Lower lobe of right lung (tissue), 2 donors: ENCODE data around the gene TTC4. TPM values are rescaled to one million over a fixed set of nuclear protein-coding genes. Genes with fewer than 3 reads are reported as not detected.

ENCODE experiments used
- ATAC-seq, 2 donors: fragments of 200-7000 bp; cut with Tn5 transposase; one replicate each; pipeline ENCODE4 v1.9.1; 2020 to 2022; ENCODE audit warnings: mild to moderate bottlenecking in 2 of 2, moderate library complexity in 2 of 2
- DNase-seq: peaks from one replicate; pipeline ENCODE4 v3.0.0-alpha.2; 2020
- H3K27ac ChIP-seq: fragments of 200-600 bp; one replicate; pipeline ENCODE4 v1.8.0; 2022
- H3K27me3 ChIP-seq: fragments of 200-600 bp; one replicate; pipeline ENCODE4 v1.8.0; 2022; ENCODE audit warnings: low read depth
- H3K36me3 ChIP-seq: fragments of 200-600 bp; one replicate; pipeline ENCODE4 v1.8.0; 2022; ENCODE audit warnings: mild to moderate bottlenecking
- H3K4me1 ChIP-seq: fragments of 200-600 bp; one replicate; pipeline ENCODE4 v1.8.0; 2022
- H3K4me3 ChIP-seq: fragments of 200-600 bp; one replicate; pipeline ENCODE4 v1.8.0; 2022; ENCODE audit warnings: mild to moderate bottlenecking
- H3K9me3 ChIP-seq: fragments of 200-600 bp; one replicate; pipeline ENCODE4 v1.8.0; 2022
- CTCF ChIP-seq: fragments of 200-600 bp; IDR thresholded peaks from one replicate; pipeline ENCODE4 v1.8.0; 2022; ENCODE audit warnings: antibody characterized with exemption, mild to moderate bottlenecking
- intact Hi-C: fragments of 100-400 bp; cut with DNase I; formaldehyde crosslinking; loops from one replicate; pipeline ENCODE4 v1.11.0; 2022
- total RNA-seq: library from RNA; stranded (reverse); fragmentation: NEBNext Ultra II Directional; extraction: Animal tissue kit (Norgen Biotek cat#: 25700); gene quantifications from one replicate; pipeline ENCODE4 v1.2.1, GENCODE V29; 2021
- donor health status: DM: no; HTN: yes; CAD: no; lungs with severe emphysema.

TTC4 gene
- total RNA-seq, 1 donor from 2014 or later, result 13.5 TPM

- intact Hi-C loops, result no loop called here
- TF ChIP-seq CTCF, result no peak
- peaks cover 92% of the 10 kb centered on the region for H3K36me3 ChIP-seq
Observed at GRCh38 chr1:54723985-54724384, 8.3 kb downstream of the TTC4 start.

GRCh38 chr1:54724771-54725170, 9.1 kb downstream of the TTC4 start:
- peaks cover 96% of the 10 kb centered on the region for H3K36me3 ChIP-seq
- intact Hi-C loops, result no loop called here
- H3K4me1 ChIP-seq, result no peaks in the 10 kb centered on the region
- no peaks in the 10 kb centered on the region for H3K27me3 ChIP-seq
- no peak for TF ChIP-seq CTCF
- no peak for DNase-seq
- no peak for ATAC-seq
- no peak overlapping the region for H3K4me3 ChIP-seq
- H3K9me3 ChIP-seq, result no peaks in the 10 kb centered on the region
- H3K27ac ChIP-seq, result no peak overlapping the region

More at GRCh38 chr1:54723985-54724384, 8.3 kb downstream of the TTC4 start:
- H3K4me1 ChIP-seq, result no peaks in the 10 kb centered on the region
- no peak overlapping the region for H3K4me3 ChIP-seq
- ATAC-seq (no peak), DNase-seq (no peak)
- no peaks in the 10 kb centered on the region for H3K9me3 ChIP-seq
- H3K27me3 ChIP-seq, result no peaks in the 10 kb centered on the region
- H3K27ac ChIP-seq, result no peak overlapping the region

- peaks cover 97% of the 10 kb centered on the region for H3K36me3 ChIP-seq
- H3K4me1 ChIP-seq, result no peaks in the 10 kb centered on the region
- TF ChIP-seq CTCF, result no peak
- H3K27ac ChIP-seq, result no peak overlapping the region
- ATAC-seq, result no peak
- intact Hi-C loops, result no loop called here
- H3K27me3 ChIP-seq, result no peaks in the 10 kb centered on the region
- H3K4me3 ChIP-seq, result no peak overlapping the region
- DNase-seq, result no peak
- H3K9me3 ChIP-seq, result no peaks in the 10 kb centered on the region
Observed at GRCh38 chr1:54728027-54728426, 12.4 kb downstream of the TTC4 start.

- intact Hi-C loops, result no loop called here
Observed at GRCh38 chr1:54736685-54737084, 21.0 kb downstream of the TTC4 start.

GRCh38 chr1:54738244-54738643, 22.6 kb downstream of the TTC4 start:
- Histone ChIP-seq H3K4me3 (no peak overlapping the region), H3K27ac (no peak overlapping the region), H3K36me3 (peaks cover 97% of the 10 kb centered on the region), H3K4me1 (no peaks in the 10 kb centered on the region), H3K9me3 (no peaks in the 10 kb centered on the region), H3K27me3 (no peaks in the 10 kb centered on the region)
- intact Hi-C loops, result no loop called here
- ATAC-seq (no peak), DNase-seq (no peak)
- TF ChIP-seq CTCF, result no peak

More at GRCh38 chr1:54736685-54737084, 21.0 kb downstream of the TTC4 start:
- H3K4me3 ChIP-seq, result no peak overlapping the region
- peaks cover 98% of the 10 kb centered on the region for H3K36me3 ChIP-seq
- no peak overlapping the region for H3K27ac ChIP-seq
- H3K27me3 ChIP-seq, result no peaks in the 10 kb centered on the region
- DNase-seq (no peak), ATAC-seq (no peak)
- H3K4me1 ChIP-seq, result no peaks in the 10 kb centered on the region
- H3K9me3 ChIP-seq, result no peaks in the 10 kb centered on the region
- TF ChIP-seq CTCF, result no peak

GRCh38 chr1:54741531-54741930, 25.9 kb downstream of the TTC4 start:
- H3K27ac ChIP-seq, result no peak overlapping the region
- H3K27me3 ChIP-seq, result no peaks in the 10 kb centered on the region
- TF ChIP-seq CTCF, result no peak
- DNase-seq (no peak), ATAC-seq (no peak)
- intact Hi-C loops, result no loop called here
- no peak overlapping the region for H3K4me3 ChIP-seq
- peaks cover 76% of the 10 kb centered on the region for H3K36me3 ChIP-seq
- no peaks in the 10 kb centered on the region for H3K4me1 ChIP-seq
- H3K9me3 ChIP-seq, result no peaks in the 10 kb centered on the region
